Spinal cord (tissue), 10 donors: ENCODE results near the gene BCL2. TPM values are rescaled to one million over a fixed set of nuclear protein-coding genes. Genes with fewer than 3 reads are reported as not detected.
A peak's percentile ranks its signal among the peaks of the same experiment; 100 is the strongest.

Experiments used
- DNase-seq, 6 donors: peaks; one replicate each; pipeline versions ENCODE4 v3.0.0 to v3.0.0-alpha.2; 2013 to 2015; ENCODE audit warnings: low spot score in 6 of 6, low read depth in 4 of 6
- H3K27ac ChIP-seq: one replicate; pipeline ENCODE4 v1.5.1; 2013; ENCODE audit warnings: low read depth, low read length, control low read depth
- H3K27me3 ChIP-seq: one replicate; pipeline ENCODE4 v1.6.1; 2013; ENCODE audit warnings: low read length; ENCODE audit not compliant: control insufficient read depth, insufficient read depth
- H3K36me3 ChIP-seq: one replicate; pipeline ENCODE4 v1.6.1; 2013; ENCODE audit warnings: low read length; ENCODE audit not compliant: control insufficient read depth, insufficient read depth
- H3K4me1 ChIP-seq: one replicate; pipeline ENCODE4 v1.6.1; 2013; ENCODE audit warnings: low read length; ENCODE audit not compliant: control insufficient read depth, insufficient read depth
- H3K4me3 ChIP-seq: one replicate; pipeline ENCODE4 v1.5.1; 2013; ENCODE audit warnings: low read depth, low read length, control low read depth
- H3K9me3 ChIP-seq: one replicate; pipeline ENCODE4 v1.6.1; 2013; ENCODE audit warnings: low read length; ENCODE audit not compliant: control insufficient read depth, insufficient read depth
- WGBS: methylation state at CpG from one replicate; pipeline ENCODE4 v1.1.5; 2013; ENCODE audit warnings: missing lambda C conversion rate; ENCODE audit not compliant: insufficient coverage; 5-methylcytosine and 5-hydroxymethylcytosine counted together
- polyA plus RNA-seq, 2 donors: library from polyadenylated mRNA; unstranded; fragments of 120-200 nt; gene quantifications; one replicate each; pipeline ENCODE4 v1.2.1, GENCODE V29; 2013; ENCODE audit not compliant: insufficient read length in 2 of 2
- total RNA-seq, 2 donors: library from RNA; depleted of rRNA in 1 of 2; stranded (reverse); fragments of 120-200 nt in 1 of 2; fragments of >200 nt in 1 of 2; gene quantifications; one replicate each; pipeline versions ENCODE4 v1.2.3 to v1.2.4, GENCODE V29; 2013 to 2014
- donor health status: healthy.

Gene BCL2
- total and polyA plus RNA-seq, 4 donors, result 14.4 to 34.4 (median 23.7) TPM

DNA sequence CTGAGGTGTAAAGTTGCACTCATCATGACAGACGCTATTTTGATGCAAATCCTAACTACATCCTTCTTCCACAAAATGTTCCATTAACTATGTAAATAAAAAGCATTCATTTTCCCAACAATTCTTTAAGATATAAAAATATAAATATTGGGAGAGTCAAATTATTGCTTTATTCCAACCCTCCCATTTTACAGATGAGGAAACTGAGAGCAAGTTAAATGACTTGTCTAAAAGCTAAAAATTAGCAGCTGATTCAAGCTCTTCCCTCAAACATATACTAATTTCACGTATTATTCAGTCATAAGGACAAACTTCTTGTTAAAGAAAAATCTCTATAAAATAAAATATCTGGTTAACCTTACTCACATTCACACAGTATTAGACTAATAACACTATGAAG, 30.7 kb upstream of the BCL2 start:
- Histone ChIP-seq H3K27ac (no peak overlapping the region), H3K4me1 (peaks cover 3% of the 10 kb centered on the region), H3K36me3 (peaks cover 62% of the 10 kb centered on the region), H3K27me3 (no peaks in the 10 kb centered on the region), H3K4me3 (no peak overlapping the region), H3K9me3 (no peaks in the 10 kb centered on the region)
- DNase-seq, result no peak
- WGBS, result no CpG with 5 or more reads among the region's 2 CpGs

DNA sequence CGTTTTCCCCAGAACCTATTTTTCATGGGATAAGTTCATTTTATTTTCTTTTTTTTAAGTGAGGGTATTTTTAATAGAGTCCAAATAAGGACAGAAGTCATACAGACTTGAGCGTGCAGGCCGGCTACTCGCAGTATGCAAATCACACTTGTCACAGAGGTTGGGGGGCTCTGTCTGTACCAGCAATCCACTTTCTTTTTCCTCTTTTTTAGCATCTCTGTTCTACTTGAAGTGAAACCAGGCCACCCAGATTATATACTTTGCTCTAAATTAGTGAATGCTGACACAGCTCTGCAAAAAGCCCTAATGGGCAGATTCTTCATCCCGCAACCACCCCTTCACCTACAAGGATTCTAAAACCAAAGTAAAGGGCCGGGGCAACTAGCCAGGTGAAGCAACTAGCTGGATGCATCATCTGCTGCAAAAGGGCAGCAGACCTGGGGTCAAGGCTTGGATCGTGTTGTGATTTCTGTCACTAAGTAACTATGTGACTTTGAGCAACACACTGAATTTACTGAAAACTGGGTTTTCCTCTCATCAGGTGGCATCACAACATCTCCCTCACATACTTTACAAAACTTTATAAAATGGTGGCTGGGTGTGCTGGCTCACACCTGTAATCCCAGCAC, 29.1 kb upstream of the BCL2 start:
- no peak for DNase-seq
- peaks cover 66% of the 10 kb centered on the region for H3K36me3 ChIP-seq
- no peaks in the 10 kb centered on the region for H3K9me3 ChIP-seq
- no peak overlapping the region for H3K4me3 ChIP-seq
- H3K27me3 ChIP-seq, result no peaks in the 10 kb centered on the region
- H3K4me1 ChIP-seq, result peaks cover 3% of the 10 kb centered on the region
- H3K27ac ChIP-seq, result no peak overlapping the region
- WGBS, result 96% methylated on average over 3 of the region's 7 CpGs

DNA sequence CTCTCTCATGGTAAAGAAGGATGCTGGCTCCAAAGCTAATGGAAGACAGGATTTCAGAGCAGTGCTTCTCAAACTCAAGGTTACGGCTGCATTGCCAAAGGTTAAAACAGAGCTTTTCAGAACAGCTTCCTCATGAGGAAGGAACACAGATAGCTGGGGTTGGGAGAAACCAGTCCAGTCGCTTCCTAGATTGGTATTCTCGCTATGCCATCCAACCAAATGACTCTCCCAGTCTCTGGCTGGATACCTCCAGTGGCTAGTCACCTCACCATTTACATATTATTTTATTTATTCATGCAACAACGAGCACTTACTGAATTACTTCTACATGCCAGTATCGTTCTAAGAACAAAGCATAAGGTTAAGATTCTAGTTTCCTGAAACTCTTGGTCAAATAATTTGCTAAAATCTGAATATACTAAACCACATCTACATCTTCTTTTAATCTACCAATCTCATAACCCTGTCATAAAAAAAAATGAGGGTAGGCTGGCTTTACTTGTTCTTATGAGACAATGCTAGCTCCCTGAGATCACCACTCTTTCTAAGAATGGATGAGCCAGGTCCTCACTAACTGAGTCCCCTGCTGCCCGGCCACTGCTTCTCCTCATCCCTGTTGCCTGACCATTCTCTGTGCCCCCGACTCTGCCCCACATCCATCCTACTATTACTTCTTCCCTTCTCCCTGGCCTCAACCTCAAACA, 27.1 kb upstream of the BCL2 start:
- 88% methylated on average over 6 of the region's 7 CpGs for WGBS
- H3K9me3 ChIP-seq, result no peaks in the 10 kb centered on the region
- no peaks in the 10 kb centered on the region for H3K27me3 ChIP-seq
- H3K4me3 ChIP-seq, result no peak overlapping the region
- H3K27ac ChIP-seq, result no peak overlapping the region
- no peak for DNase-seq
- H3K36me3 ChIP-seq, result peaks cover 62% of the 10 kb centered on the region
- H3K4me1 ChIP-seq, result peaks cover 3% of the 10 kb centered on the region

DNA sequence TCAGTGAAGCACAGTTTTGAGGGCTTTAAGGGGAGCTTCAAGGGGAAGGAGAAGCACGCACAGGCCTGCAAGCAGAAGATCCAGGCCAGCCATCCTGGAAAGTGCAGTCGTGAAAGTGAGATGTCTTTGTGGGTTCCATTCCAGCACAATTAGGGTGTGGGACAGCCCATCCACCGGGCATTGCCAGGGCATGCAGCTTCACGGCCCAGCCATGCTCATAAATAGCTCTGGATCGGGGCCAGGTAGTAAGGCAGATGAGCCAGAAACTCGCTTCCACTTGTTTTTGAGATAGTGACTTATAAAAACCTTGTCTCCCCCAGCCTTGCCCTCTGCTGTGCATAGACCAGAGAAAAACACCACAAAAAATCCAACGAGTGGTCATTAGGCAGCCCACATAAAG, 26.5 kb upstream of the BCL2 start:
- peaks cover 3% of the 10 kb centered on the region for H3K4me1 ChIP-seq
- H3K27ac ChIP-seq, result no peak overlapping the region
- 43% methylated on average over 5 of the region's 7 CpGs for WGBS

DNA sequence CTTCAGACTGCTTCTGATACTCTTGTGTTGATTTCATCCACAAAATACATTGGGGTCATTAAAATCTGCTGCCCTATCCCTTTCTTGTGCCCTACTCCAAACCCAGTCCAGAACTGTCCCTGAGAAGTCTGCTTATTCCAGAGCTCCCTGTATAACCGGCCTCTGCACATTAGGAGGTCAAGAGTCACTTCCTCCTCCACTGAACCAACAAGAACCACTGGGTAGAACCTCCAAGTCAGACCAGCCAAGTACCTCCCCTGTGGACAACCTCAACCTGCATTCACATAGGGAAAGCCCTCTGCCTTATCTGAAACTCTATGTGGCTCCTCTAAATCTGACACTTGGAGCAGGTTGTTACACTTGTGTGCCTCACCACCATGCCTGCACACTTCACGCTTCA, 25.3 kb upstream of the BCL2 start:
- WGBS, result 75% methylated on average over 2 of the region's 2 CpGs

More for the DNA sequence above, 26.5 kb upstream of the BCL2 start:
- peak in 2 of 6 donors; percentile 13 to 23 for DNase-seq
- Histone ChIP-seq H3K9me3 (no peaks in the 10 kb centered on the region), H3K36me3 (peaks cover 60% of the 10 kb centered on the region), H3K4me3 (no peak overlapping the region), H3K27me3 (no peaks in the 10 kb centered on the region)

DNA sequence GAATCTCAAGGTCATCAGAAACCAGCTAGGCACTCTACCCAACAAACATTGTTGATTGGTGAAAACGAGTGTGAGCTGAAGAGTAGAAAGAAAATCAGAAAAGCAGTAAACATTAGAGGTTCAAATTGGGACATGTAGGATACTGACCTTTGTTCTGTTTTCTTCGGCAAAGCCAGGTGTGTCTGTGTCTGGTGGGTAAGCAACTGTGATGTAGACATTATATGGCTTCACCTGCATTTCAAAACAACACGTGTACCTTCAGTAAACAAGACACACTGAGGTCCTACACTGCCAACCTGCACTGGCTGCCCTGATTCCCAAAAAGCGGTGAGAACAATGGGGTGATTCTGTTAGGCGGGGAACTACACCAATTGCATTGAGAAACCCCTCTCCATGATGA, 24.7 kb upstream of the BCL2 start:
- DNase-seq, result no peak
- Histone ChIP-seq H3K27me3 (no peaks in the 10 kb centered on the region), H3K36me3 (peaks cover 52% of the 10 kb centered on the region), H3K9me3 (no peaks in the 10 kb centered on the region), H3K4me3 (no peak overlapping the region), H3K27ac (no peak overlapping the region), H3K4me1 (peaks cover 3% of the 10 kb centered on the region)
- 94% methylated on average over 3 of the region's 5 CpGs for WGBS

More for the DNA sequence above, 25.3 kb upstream of the BCL2 start:
- DNase-seq, result no peak
- no peak overlapping the region for H3K27ac ChIP-seq
- H3K36me3 ChIP-seq, result peaks cover 56% of the 10 kb centered on the region
- no peaks in the 10 kb centered on the region for H3K9me3 ChIP-seq
- H3K27me3 ChIP-seq, result no peaks in the 10 kb centered on the region
- H3K4me3 ChIP-seq, result no peak overlapping the region
- H3K4me1 ChIP-seq, result peaks cover 3% of the 10 kb centered on the region

DNA sequence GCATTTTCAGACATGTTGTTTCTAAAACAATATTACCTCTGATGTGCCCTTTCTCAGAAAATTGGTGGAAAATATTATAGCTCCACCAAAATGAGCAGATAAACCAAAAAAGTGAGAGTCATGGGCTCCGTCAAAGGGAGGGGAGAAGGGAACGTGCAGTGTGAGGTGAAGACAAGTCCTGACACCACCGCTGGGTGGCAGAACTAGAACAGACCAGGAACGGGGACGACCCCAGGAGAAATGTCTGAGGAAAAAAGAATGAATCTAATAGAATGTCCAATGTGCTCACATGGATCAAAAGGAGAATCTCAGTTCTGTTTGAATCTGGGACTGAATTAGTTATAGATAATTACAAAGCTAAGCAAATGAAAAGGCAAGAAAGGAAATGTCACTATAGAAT, 22.6 kb upstream of the BCL2 start:
- DNase-seq, result peak in 2 of 6 donors; percentile 55 to 76
- Histone ChIP-seq H3K27me3 (no peaks in the 10 kb centered on the region), H3K9me3 (no peaks in the 10 kb centered on the region), H3K36me3 (peaks cover 42% of the 10 kb centered on the region), H3K4me3 (no peak overlapping the region), H3K27ac (no peak overlapping the region), H3K4me1 (peaks cover 3% of the 10 kb centered on the region)
- WGBS, result 22% methylated on average over 5 of the region's 5 CpGs

DNA sequence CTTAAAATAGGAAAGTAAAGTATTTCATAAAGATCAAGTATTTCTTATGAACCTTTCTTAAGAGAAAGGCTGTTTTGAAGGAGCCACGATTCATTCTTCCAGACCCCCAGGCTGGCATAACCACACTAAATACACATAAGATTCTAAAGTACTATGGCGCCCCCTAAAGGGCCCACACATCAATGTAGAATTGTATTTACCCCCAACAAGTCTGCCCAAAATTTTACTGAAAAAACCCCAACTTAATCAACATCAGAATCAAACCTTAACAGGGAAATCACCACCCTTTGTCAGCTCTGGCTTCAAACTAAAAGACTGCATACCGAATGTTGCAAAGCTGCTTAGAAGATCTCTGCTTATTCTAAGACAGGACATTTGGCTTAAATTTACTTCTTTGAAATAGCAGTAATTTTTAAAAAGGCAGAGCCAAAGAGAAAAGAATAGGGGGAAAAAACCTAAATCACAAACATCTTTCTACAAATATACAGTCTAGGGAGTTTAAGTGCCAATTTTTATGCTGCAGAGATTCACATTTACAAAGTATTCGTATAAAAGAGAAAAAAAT, 20.4 kb upstream of the BCL2 start:
- DNase-seq, result peak in 2 of 6 donors; percentile 76 to 82
- H3K27me3 ChIP-seq, result no peaks in the 10 kb centered on the region
- H3K4me3 ChIP-seq, result no peak overlapping the region
- H3K4me1 ChIP-seq, result peaks cover 5% of the 10 kb centered on the region
- no peak overlapping the region for H3K27ac ChIP-seq
- 20% methylated on average over 1 of the region's 4 CpGs for WGBS
- peaks cover 33% of the 10 kb centered on the region for H3K36me3 ChIP-seq
- no peaks in the 10 kb centered on the region for H3K9me3 ChIP-seq

DNA sequence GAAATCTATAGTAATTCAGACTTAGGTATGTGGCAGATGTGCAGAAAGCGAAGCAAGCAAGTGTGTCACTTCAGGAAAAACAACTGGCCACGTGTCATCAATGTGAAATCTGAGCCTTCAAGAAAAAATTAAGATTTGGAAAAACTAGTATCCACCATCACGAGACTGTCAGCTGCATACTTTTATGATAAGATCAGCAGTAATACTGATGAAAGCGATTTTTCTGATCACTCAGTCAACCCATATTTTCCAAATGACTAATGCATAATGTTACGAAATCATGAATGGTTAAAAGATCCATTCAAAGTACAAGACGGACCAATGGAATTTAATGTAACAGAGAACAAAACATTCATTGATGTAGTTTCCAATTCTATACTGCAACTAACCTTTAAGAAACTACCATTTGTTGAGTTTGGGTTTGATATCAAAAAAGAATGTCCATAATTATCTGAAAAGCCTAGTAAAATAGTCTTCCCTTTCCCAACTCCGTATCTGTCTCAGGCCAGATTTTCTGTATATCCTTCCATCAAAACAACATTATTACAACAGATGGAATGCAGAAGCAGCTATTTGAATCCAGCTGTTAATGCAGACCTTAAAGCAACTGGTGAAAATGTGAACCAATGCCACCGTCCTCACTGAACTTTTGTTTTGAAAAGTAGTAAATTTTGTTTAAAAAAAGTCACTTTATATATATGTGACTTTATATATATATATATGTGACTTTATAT, 17.0 kb upstream of the BCL2 start:
- 100% methylated on average over 2 of the region's 8 CpGs for WGBS
- DNase-seq, result no peak

More for the DNA sequence above, 17.0 kb upstream of the BCL2 start:
- Histone ChIP-seq H3K4me3 (no peak overlapping the region), H3K27me3 (no peaks in the 10 kb centered on the region), H3K9me3 (no peaks in the 10 kb centered on the region), H3K27ac (peak overlapping the region; percentile 91), H3K36me3 (peaks cover 35% of the 10 kb centered on the region), H3K4me1 (peaks cover 5% of the 10 kb centered on the region)
